CD14-positive monocyte (primary cell): ENCODE results near the gene SPTLC1. TPM values are rescaled to one million over a fixed set of nuclear protein-coding genes. Genes with fewer than 3 reads are reported as not detected.
"Not testable (repeated sequence)": the region's sequence is repeated elsewhere in the genome, so short reads cannot be mapped to it uniquely, and the experiment has no call there.

Source experiments
- DNase-seq, 3 donors: peaks; one replicate each; pipeline ENCODE4 v3.0.0-alpha.2; 2011 to 2022
- H2AFZ ChIP-seq: 2 replicates; pipeline ENCODE4 v1.6.0; 2012; ENCODE audit warnings: mild to moderate bottlenecking, low read depth, low read length, inconsistent platforms; ENCODE audit not compliant: insufficient read depth, poor library complexity, severe bottlenecking
- H3K27ac ChIP-seq, 2 donors: 1 replicate in 1 of 2; 2 replicates in 1 of 2; pipeline ENCODE4 v1.5.1; 2012 to 2013; ENCODE audit warnings: low read length in 2 of 2, control low read depth in 1 of 2, inconsistent platforms in 1 of 2, low read depth in 1 of 2, mild to moderate bottlenecking in 1 of 2
- H3K27me3 ChIP-seq, 2 donors: one replicate each; pipeline versions ENCODE4 v1.6.0 to v1.6.1; 2011 to 2013; ENCODE audit warnings: low read length in 2 of 2; ENCODE audit not compliant: control insufficient read depth in 2 of 2, insufficient read depth in 2 of 2
- H3K36me3 ChIP-seq, 2 donors: replicated peaks in 1 of 2; 1 replicate in 1 of 2; 2 replicates in 1 of 2; pipeline versions ENCODE4 v1.5.1 to v1.6.1; 2012 to 2013; ENCODE audit warnings: low read length in 2 of 2, control low read depth in 1 of 2, inconsistent platforms in 1 of 2, mild to moderate bottlenecking in 1 of 2; ENCODE audit not compliant: insufficient read depth in 2 of 2, control insufficient read depth in 1 of 2
- H3K4me1 ChIP-seq, 2 donors: 1 replicate in 1 of 2; 2 replicates in 1 of 2; pipeline versions ENCODE4 v1.5.1 to v1.6.1; 2012 to 2013; ENCODE audit warnings: low read length in 2 of 2, control low read depth in 1 of 2, inconsistent platforms in 1 of 2, mild to moderate bottlenecking in 1 of 2, moderate library complexity in 1 of 2; ENCODE audit not compliant: insufficient read depth in 2 of 2, control insufficient read depth in 1 of 2
- H3K4me2 ChIP-seq: replicated peaks from 2 replicates; pipeline ENCODE3; 2012; ENCODE audit warnings: low read length, moderate library complexity, mild to moderate bottlenecking; ENCODE audit not compliant: poor library complexity, severe bottlenecking; ENCODE audit errors: extremely low read depth
- H3K4me3 ChIP-seq, 3 experiments: fragments of 200-600 bp in 1 of 3; sonication (generic) in 1 of 3; replicated peaks in 1 of 3; 1 replicate in 2 of 3; 2 replicates in 1 of 3; pipeline ENCODE4 v1.5.1; 2011 to 2013; ENCODE audit warnings: low read length in 3 of 3, mild to moderate bottlenecking in 3 of 3, control low read depth in 2 of 3, low read depth in 2 of 3, inconsistent platforms in 1 of 3, moderate library complexity in 1 of 3
- H3K79me2 ChIP-seq: 2 replicates; pipeline ENCODE4 v1.6.0; 2012; ENCODE audit warnings: mild to moderate bottlenecking, control low read depth, inconsistent platforms, low read length, moderate library complexity; ENCODE audit not compliant: insufficient read depth
- H3K9ac ChIP-seq: 2 replicates; pipeline ENCODE4 v1.6.0; 2017; ENCODE audit warnings: low read length, mild to moderate bottlenecking; ENCODE audit not compliant: insufficient read depth, poor library complexity, severe bottlenecking
- H3K9me3 ChIP-seq, 2 donors: replicated peaks in 1 of 2; 1 replicate in 1 of 2; 2 replicates in 1 of 2; pipeline versions ENCODE4 v1.5.1 to v1.6.1; 2012 to 2013; ENCODE audit warnings: low read length in 2 of 2, control low read depth in 1 of 2; ENCODE audit not compliant: control insufficient read depth in 1 of 2, insufficient read depth in 1 of 2
- H4K20me1 ChIP-seq: 2 replicates; pipeline ENCODE4 v1.6.0; 2012; ENCODE audit warnings: mild to moderate bottlenecking, low read length, control low read depth, moderate library complexity; ENCODE audit not compliant: insufficient read depth
- H3K27ac Mint-ChIP-seq, 7 donors: one replicate each; pipeline ENCODE4 v1.8.0; 2020; ENCODE audit warnings: mild to moderate bottlenecking in 7 of 7, mixed read lengths in 7 of 7, moderate library complexity in 6 of 7, inconsistent platforms in 2 of 7
- H3K27me3 Mint-ChIP-seq, 3 donors: one replicate each; pipeline ENCODE4 v1.8.0; 2021 to 2022; ENCODE audit warnings: low read depth in 3 of 3, mild to moderate bottlenecking in 3 of 3, mixed read lengths in 3 of 3, moderate library complexity in 3 of 3, inconsistent platforms in 1 of 3
- H3K36me3 Mint-ChIP-seq, 2 donors: one replicate each; pipeline ENCODE4 v1.8.0; 2020; ENCODE audit warnings: mixed read lengths in 2 of 2, inconsistent platforms in 1 of 2, mild to moderate bottlenecking in 1 of 2
- H3K4me1 Mint-ChIP-seq: one replicate; pipeline ENCODE4 v1.8.0; 2020; ENCODE audit warnings: mild to moderate bottlenecking, mixed read lengths
- H3K4me3 Mint-ChIP-seq, 2 donors: one replicate each; pipeline ENCODE4 v1.8.0; 2020; ENCODE audit warnings: mild to moderate bottlenecking in 2 of 2, mixed read lengths in 2 of 2, moderate library complexity in 1 of 2
- H3K9me3 Mint-ChIP-seq, 7 donors: one replicate each; pipeline ENCODE4 v1.8.0; 2020 to 2022; ENCODE audit warnings: mixed read lengths in 7 of 7, mild to moderate bottlenecking in 6 of 7, moderate library complexity in 6 of 7, inconsistent platforms in 2 of 7
- CTCF ChIP-seq: fragments of 200-600 bp; IDR thresholded peaks from one replicate; pipeline ENCODE4 v1.8.0; 2022; ENCODE audit warnings: antibody characterized with exemption, mild to moderate bottlenecking
- WGBS: methylation state at CpG from one replicate; pipeline ENCODE4 v1.1.5; 2013; ENCODE audit warnings: missing lambda C conversion rate; ENCODE audit not compliant: insufficient coverage; 5-methylcytosine and 5-hydroxymethylcytosine counted together
- intact Hi-C, 2 donors: fragments of 100-400 bp; cut with micrococcal nuclease; formaldehyde crosslinking; loops; one replicate each; pipeline versions ENCODE4 v1.15.0 to v1.15.1; 2023
- polyA plus RNA-seq, 3 donors: library from polyadenylated mRNA; depleted of rRNA in 1 of 3; unstranded in 2 of 3; stranded (reverse) in 1 of 3; fragments of 300-500 nt in 2 of 3; fragments of >200 nt in 1 of 3; fragmentation: Illumina TruSeq in 2 of 3; gene quantifications; 1 replicate in 2 of 3; 2 replicates in 1 of 3; pipeline ENCODE4 v1.2.3, GENCODE V29; 2012 to 2021

The SPTLC1 gene
- polyA plus RNA-seq, 3 donors = 37.4 to 92.4 (median 80.0) TPM

DNA sequence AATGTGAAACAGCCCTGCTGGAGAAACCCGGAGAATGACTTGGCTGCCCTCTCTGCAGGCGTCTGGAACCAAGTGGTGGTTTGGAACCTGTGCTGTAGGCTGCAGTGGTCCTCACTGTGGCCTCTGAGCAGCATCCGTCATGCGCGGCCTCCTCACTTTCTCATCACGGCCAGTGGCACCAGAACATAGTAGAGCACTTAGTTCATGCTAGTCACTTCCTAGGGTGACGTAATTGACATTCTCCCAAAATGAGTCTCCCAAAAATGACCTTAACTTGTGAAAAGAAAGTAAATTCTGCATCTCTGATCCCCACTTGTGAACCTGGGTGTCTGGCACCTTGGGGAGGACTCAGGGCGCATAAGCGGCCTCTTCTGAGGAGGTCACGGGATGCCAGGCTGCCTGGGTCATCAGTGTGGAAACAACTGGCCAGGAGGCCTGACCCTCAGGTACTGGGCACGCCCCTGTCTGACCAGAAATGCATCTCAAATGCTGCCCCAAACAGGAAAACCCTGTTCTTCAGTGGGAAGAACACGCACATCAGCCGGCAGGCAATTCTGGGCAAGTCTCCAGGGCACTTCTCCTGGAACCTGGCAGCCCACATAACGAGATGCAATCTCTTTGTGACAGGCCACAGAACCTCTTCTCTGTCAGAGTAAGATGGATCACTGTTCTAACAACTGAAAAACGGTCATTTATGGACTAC is 36.6 kb upstream of the SPTLC1 start:
- Histone ChIP-seq H3K4me1 (peaks cover 8 to 10% of the 10 kb centered on the region in 2 donors), H3K27me3 (no peaks in the 10 kb centered on the region), H3K4me3 (no peak overlapping the region), H4K20me1 (no peaks in the 10 kb centered on the region), H2AFZ (no peak overlapping the region), H3K36me3 (no peaks in the 10 kb centered on the region), H3K9me3 (no peaks in the 10 kb centered on the region), H3K4me2 (no peak overlapping the region), H3K27ac (no peak overlapping the region), H3K79me2 (no peaks in the 10 kb centered on the region), H3K9ac (no peak overlapping the region)
- Mint-ChIP-seq H3K4me1 (peaks cover 8% of the 10 kb centered on the region), H3K36me3 (no peaks in the 10 kb centered on the region), H3K27me3 (peaks cover 2 to 8% (median 4%) of the 10 kb centered on the region in 3 donors), H3K9me3 (no peaks in the 10 kb centered on the region), H3K27ac (no peak overlapping the region), H3K4me3 (no peak overlapping the region)
- WGBS = 65% methylated on average over 12 of the region's 15 CpGs
- intact Hi-C loops = no loop called here
- no peak for DNase-seq
- TF ChIP-seq CTCF = no peak

DNA sequence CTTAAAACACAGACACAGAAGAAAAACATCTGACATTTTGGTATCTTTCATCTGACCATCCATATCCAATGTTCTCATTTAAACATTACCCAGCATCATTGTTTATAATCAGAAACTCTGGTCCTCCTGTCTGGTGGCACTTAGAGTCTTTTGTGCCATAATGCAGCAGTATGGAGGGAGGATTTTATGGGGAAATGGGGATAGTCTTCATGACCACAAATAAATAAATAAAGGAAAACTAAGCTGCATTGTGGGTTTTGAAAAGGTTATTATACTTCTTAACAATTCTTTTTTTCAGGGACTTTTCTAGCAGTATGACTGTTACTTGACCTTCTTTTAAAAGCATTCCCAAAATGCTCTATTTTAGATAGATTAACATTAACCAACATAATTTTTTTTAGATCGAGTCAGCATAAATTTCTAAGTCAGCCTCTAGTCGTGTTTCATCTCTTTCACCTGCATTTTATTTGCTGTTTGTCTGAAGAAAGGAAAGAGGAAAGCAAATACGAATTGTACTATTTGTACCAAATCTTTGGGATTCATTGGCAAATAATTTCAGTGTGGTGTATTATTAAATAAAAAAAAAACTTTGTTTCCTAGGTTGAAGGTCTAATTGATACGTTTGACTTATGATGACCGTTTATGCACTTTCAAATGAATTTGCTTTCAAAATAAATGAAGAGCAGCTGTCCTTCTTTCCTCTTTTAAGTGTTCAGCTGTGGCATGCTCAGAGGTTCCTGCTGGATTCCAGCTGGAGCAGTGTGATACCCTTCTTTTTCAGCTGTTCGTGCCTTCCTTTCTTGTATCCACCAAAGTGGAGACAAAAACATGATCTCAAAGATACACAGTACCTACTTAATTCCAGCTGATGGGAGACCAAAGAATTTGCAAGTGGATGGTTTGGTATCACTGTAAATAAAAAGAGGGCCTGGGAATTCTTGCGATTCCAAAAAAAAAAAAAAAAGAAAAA is 35.6 kb upstream of the SPTLC1 start:
- H3K27ac Mint-ChIP-seq, intact Hi-C loops, H3K4me3 ChIP-seq, DNase-seq, H3K36me3 ChIP-seq, H3K9ac ChIP-seq, H3K27me3 Mint-ChIP-seq, H3K27ac ChIP-seq, H3K79me2 ChIP-seq, H3K4me3 Mint-ChIP-seq, H4K20me1 ChIP-seq, H2AFZ ChIP-seq, H3K9me3 Mint-ChIP-seq, H3K36me3 Mint-ChIP-seq, H3K4me2 ChIP-seq, H3K27me3 ChIP-seq, H3K9me3 ChIP-seq: not testable (repeated sequence)
- H3K4me1 Mint-ChIP-seq = peaks cover 17% of the 10 kb centered on the region
- WGBS = 92% methylated on average over 2 of the region's 7 CpGs
- peaks cover 14 to 20% of the 10 kb centered on the region in 2 donors for H3K4me1 ChIP-seq
